Hepatocyte (in vitro differentiated cells): Measurements from ENCODE around the gene ZNF77.

ENCODE experiments used
- CTCF ChIP-seq: fragments of 200-600 bp; sonication (generic); IDR thresholded peaks from 2 replicates; pipeline ENCODE4 v1.5.1; 2016; ENCODE audit warnings: antibody characterized with exemption, mild to moderate bottlenecking; ENCODE audit not compliant: poor library complexity
- EZH2 ChIP-seq: fragments of 200-600 bp; sonication (generic); IDR thresholded peaks from 2 replicates; pipeline ENCODE4 v1.6.1; 2016; ENCODE audit warnings: antibody characterized with exemption, mild to moderate bottlenecking, borderline replicate concordance

- TF ChIP-seq CTCF (no peak), EZH2 (no peak)
Measured at GRCh38 chr19:2905918-2906519, 38.8 kb downstream of the ZNF77 start.
